CD4-positive, CD25-positive, alpha-beta regulatory T cell (primary cell): ENCODE results near the gene IGSF3. TPM values are rescaled to one million over a fixed set of nuclear protein-coding genes. Genes with fewer than 3 reads are reported as not detected.
A peak's percentile ranks its signal among the peaks of the same experiment; 100 is the strongest.

Source experiments
- ATAC-seq, 2 donors: fragments of 150-1000 bp; cut with Tn5 transposase; one replicate each; pipeline ENCODE4 v1.10.0; 2021; ENCODE audit warnings: low read depth in 2 of 2, moderate number of reproducible peaks in 2 of 2, moderate library complexity in 1 of 2
- DNase-seq, 3 donors: peaks; one replicate each; pipeline versions ENCODE4 v3.0.0 to v3.0.0-alpha.2; 2012 to 2022; ENCODE audit warnings: mixed read lengths in 1 of 3
- H3K27ac ChIP-seq: one replicate; pipeline ENCODE4 v1.7.0; 2013; ENCODE audit warnings: mild to moderate bottlenecking, low read length; ENCODE audit not compliant: insufficient read depth, poor library complexity, severe bottlenecking
- H3K27me3 ChIP-seq: one replicate; pipeline ENCODE4 v1.7.0; 2013; ENCODE audit warnings: low read length; ENCODE audit not compliant: control insufficient read depth, insufficient read depth
- H3K36me3 ChIP-seq: one replicate; pipeline ENCODE4 v1.7.0; 2013; ENCODE audit warnings: mild to moderate bottlenecking, low read length, moderate library complexity; ENCODE audit not compliant: control insufficient read depth, insufficient read depth
- H3K4me1 ChIP-seq: 2 replicates; pipeline ENCODE4 v1.7.0; 2013; ENCODE audit warnings: mild to moderate bottlenecking, low read length; ENCODE audit not compliant: insufficient read depth, control insufficient read depth, poor library complexity, severe bottlenecking
- H3K4me3 ChIP-seq: one replicate; pipeline ENCODE4 v1.7.0; 2013; ENCODE audit warnings: low read depth, mild to moderate bottlenecking, low read length, moderate library complexity
- H3K9me3 ChIP-seq, 2 experiments: 1 replicate in 1 of 2; 2 replicates in 1 of 2; pipeline ENCODE4 v1.7.0; 2013; ENCODE audit warnings: low read length in 2 of 2, mild to moderate bottlenecking in 1 of 2, moderate library complexity in 1 of 2; ENCODE audit not compliant: control insufficient read depth in 2 of 2
- H3K27ac Mint-ChIP-seq, 3 donors: one replicate each; pipeline ENCODE4 v1.8.0; 2020 to 2022; ENCODE audit warnings: mild to moderate bottlenecking in 3 of 3, mixed read lengths in 3 of 3, moderate library complexity in 2 of 3
- H3K27me3 Mint-ChIP-seq: one replicate; pipeline ENCODE4 v1.8.0; 2022; ENCODE audit warnings: mild to moderate bottlenecking, mixed read lengths
- H3K36me3 Mint-ChIP-seq: one replicate; pipeline ENCODE4 v1.8.0; 2020; ENCODE audit warnings: mixed read lengths
- H3K4me1 Mint-ChIP-seq, 4 donors: one replicate each; pipeline ENCODE4 v1.8.0; 2020 to 2022; ENCODE audit warnings: mixed read lengths in 4 of 4, mild to moderate bottlenecking in 1 of 4
- H3K4me3 Mint-ChIP-seq, 4 donors: one replicate each; pipeline ENCODE4 v1.8.0; 2020 to 2022; ENCODE audit warnings: mild to moderate bottlenecking in 4 of 4, mixed read lengths in 4 of 4, moderate library complexity in 3 of 4
- H3K9me3 Mint-ChIP-seq, 7 donors: one replicate each; pipeline ENCODE4 v1.8.0; 2020 to 2022; ENCODE audit warnings: mixed read lengths in 7 of 7, mild to moderate bottlenecking in 3 of 7, moderate library complexity in 2 of 7
- polyA plus RNA-seq, 4 donors: library from polyadenylated mRNA; unstranded; fragments of 300-500 nt; fragmentation: Illumina TruSeq; gene quantifications; one replicate each; pipeline ENCODE4 v1.2.3, GENCODE V29; 2021
- total RNA-seq: library from RNA; stranded (reverse); gene quantifications from one replicate; pipeline ENCODE4 v1.2.3, GENCODE V29; 2022

Gene IGSF3
- total RNA-seq (0.42 TPM), polyA plus RNA-seq (under 1 TPM in 3 of 4 donors, not detected in 1; 0.03 to 0.27 (median 0.14) TPM)

DNA sequence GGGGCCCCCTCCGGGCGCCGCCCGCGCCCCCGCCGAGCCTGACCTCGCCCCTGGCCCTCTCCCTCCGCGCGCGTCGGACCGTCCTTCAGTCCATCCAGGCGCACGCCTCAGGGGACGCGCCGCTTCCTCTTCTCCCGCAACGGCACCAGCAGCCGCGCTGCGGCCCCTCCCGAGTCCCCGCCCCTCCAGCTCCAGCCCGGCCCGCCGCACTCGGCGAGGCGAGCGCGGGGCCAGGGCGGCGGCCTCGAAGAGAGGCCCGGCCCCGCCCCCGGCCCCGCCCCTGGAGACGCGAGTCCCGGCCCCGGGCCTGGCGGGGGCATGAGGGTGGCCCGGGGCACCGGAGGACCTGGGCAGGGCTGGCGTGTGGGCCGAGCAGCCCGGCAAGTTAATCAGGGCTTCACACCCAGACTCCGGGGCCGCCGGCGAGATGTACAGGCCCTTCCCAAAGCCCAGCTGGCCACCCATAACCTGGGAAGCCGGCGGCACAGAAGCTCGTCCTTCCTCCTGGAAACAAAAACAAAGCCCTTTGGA is at the start of gene IGSF3:
IGSF3 (minus strand) TSS at position 159 of the 531 bp plus-strand sequence. CDS start 1,407 bp downstream, outside the sequence.
- H3K9me3 ChIP-seq, result no peaks in the 10 kb centered on the region
- H3K4me1 ChIP-seq, result peaks cover 16% of the 10 kb centered on the region
- Mint-ChIP-seq H3K4me1 (peaks cover 0 to 23% (median 10%) of the 10 kb centered on the region in 4 donors), H3K9me3 (peaks cover 0 to 3% (median 0%) of the 10 kb centered on the region in 7 donors), H3K27me3 (peaks cover 70% of the 10 kb centered on the region), H3K27ac (peak within 1 kb of the TSS in 2 of 3 donors; percentile 34 to 70), H3K36me3 (no peaks in the 10 kb centered on the region), H3K4me3 (peak within 1 kb of the TSS; percentile 63 to 93 (median 86))
- H3K36me3 ChIP-seq, result no peaks in the 10 kb centered on the region
- peak; percentile 3 to 63 (median 20) for DNase-seq
- H3K4me3 ChIP-seq, result peak within 1 kb of the TSS; percentile 68
- ATAC-seq, result peak; percentile 36 to 40
- no peak within 1 kb of the TSS for H3K27ac ChIP-seq
- H3K27me3 ChIP-seq, result peaks cover 16% of the 10 kb centered on the region

DNA sequence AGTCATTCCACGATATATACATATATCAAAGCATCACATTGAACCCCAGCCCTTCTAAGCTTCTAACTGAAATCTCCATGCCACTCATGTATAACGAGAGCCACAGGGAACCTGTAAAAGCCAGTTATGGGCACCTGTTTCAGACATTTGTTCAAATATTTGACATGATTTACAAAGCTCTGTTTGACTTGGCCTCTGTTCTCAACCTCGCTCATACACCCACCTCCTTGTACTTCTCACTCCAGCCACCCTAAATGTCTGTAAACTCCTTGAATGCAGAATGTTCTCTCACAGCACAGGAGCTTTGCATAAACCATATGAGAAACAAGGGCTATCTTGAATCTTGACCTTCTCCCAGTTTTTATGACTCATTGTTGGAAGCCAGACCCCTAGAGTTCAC is 49.8 kb upstream of the IGSF3 start:
- peak overlapping the region in 1 of 4 donors; percentile 80 for H3K4me3 Mint-ChIP-seq
- peaks cover 0 to 5% (median 0%) of the 10 kb centered on the region in 7 donors for H3K9me3 Mint-ChIP-seq
- no peak overlapping the region for H3K27ac ChIP-seq
- no peak overlapping the region for H3K27ac Mint-ChIP-seq
- no peak overlapping the region for H3K4me3 ChIP-seq
- no peaks in the 10 kb centered on the region for H3K9me3 ChIP-seq
- no peaks in the 10 kb centered on the region for H3K36me3 ChIP-seq
- H3K27me3 ChIP-seq, result no peaks in the 10 kb centered on the region
- H3K4me1 ChIP-seq, result no peaks in the 10 kb centered on the region
- DNase-seq, result no peak
- no peak for ATAC-seq
- H3K27me3 Mint-ChIP-seq, result peaks cover 9% of the 10 kb centered on the region
- no peaks in the 10 kb centered on the region for H3K4me1 Mint-ChIP-seq
- H3K36me3 Mint-ChIP-seq, result no peaks in the 10 kb centered on the region

DNA sequence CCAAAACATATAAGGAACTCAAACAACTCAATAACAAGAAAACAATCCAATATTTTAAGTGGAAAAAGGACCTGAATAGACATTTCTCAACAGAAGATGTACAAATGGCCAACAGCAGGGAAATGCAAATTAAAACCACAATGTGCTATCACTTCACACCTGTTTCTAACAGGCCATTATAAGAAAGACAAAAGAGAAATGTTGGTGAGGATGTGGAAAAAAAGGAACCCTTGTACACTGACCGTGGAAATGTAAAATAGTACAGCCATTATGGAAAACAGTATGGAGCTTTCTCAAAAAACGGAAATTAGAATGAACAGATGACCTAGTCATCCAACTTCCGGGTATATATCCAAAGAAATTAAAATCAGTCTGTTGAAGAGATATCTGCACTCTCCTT is 48.9 kb upstream of the IGSF3 start:
- no peak overlapping the region for H3K27ac Mint-ChIP-seq
- H3K9me3 ChIP-seq, result no peaks in the 10 kb centered on the region
- DNase-seq, result no peak
- H3K4me3 ChIP-seq, result no peak overlapping the region
- H3K9me3 Mint-ChIP-seq, result peaks cover 0 to 5% (median 0%) of the 10 kb centered on the region in 7 donors
- no peaks in the 10 kb centered on the region for H3K36me3 ChIP-seq
- H3K27ac ChIP-seq, result no peak overlapping the region
- ATAC-seq, result no peak
- H3K36me3 Mint-ChIP-seq, result no peaks in the 10 kb centered on the region
- H3K27me3 ChIP-seq, result no peaks in the 10 kb centered on the region
- no peak overlapping the region for H3K4me3 Mint-ChIP-seq
- H3K27me3 Mint-ChIP-seq, result peaks cover 9% of the 10 kb centered on the region
- H3K4me1 Mint-ChIP-seq, result no peaks in the 10 kb centered on the region
- H3K4me1 ChIP-seq, result no peaks in the 10 kb centered on the region

DNA sequence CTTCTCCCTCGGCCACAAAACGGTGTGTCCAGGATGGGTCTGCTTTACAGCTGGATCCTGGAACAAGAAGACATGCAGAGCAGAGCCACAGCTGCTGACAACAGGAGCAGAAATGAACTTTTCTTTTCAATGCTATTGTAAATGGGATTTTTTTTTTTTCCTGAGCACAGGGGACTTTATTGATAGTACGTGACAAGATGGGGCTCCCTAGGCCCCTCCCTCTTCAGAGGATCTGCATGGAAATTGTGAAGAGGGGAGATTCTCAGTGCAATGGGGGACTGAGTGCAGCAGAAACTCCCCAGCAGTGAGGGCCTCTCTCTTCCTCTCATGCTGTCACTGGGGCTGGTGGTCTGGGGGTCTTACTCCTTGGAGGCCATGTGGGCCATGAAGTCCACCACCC is 45.9 kb upstream of the IGSF3 start:
- H3K27ac Mint-ChIP-seq, result no peak overlapping the region
- no peaks in the 10 kb centered on the region for H3K4me1 ChIP-seq

DNA sequence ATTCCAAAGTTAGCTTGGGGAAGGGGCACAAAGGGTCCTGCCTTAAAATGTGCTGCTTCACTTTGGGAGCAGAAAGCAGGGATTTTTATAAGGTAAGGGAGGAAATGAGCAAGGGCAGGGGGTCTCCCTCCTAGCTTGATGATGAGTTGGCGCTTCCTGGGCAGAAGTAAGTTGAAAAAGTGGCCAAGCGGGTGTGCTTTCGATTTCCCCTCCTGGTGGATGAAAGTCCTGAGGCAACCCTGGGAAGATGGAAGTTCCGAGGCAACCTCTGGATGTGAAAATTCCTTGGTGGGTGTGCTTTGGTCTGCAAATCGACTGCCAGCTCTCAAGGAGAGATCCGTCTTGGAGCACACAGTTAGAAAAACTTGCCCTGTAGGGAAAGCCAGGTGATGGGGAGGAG is 45.0 kb upstream of the IGSF3 start:
- no peak overlapping the region for H3K27ac ChIP-seq
- peaks cover 0 to 2% (median 0%) of the 10 kb centered on the region in 7 donors for H3K9me3 Mint-ChIP-seq
- no peaks in the 10 kb centered on the region for H3K36me3 ChIP-seq
- no peaks in the 10 kb centered on the region for H3K4me1 Mint-ChIP-seq
- peaks cover 7% of the 10 kb centered on the region for H3K36me3 Mint-ChIP-seq
- no peak for ATAC-seq
- H3K9me3 ChIP-seq, result no peaks in the 10 kb centered on the region
- peaks cover 19% of the 10 kb centered on the region for H3K27me3 Mint-ChIP-seq
- H3K27me3 ChIP-seq, result no peaks in the 10 kb centered on the region
- no peak overlapping the region for H3K27ac Mint-ChIP-seq
- DNase-seq, result no peak
- no peak overlapping the region for H3K4me3 ChIP-seq
- H3K4me1 ChIP-seq, result no peaks in the 10 kb centered on the region
- H3K4me3 Mint-ChIP-seq, result no peak overlapping the region

More for the DNA sequence above, 45.9 kb upstream of the IGSF3 start:
- no peaks in the 10 kb centered on the region for H3K36me3 Mint-ChIP-seq
- no peak for DNase-seq
- H3K27ac ChIP-seq, result no peak overlapping the region
- peaks cover 0 to 5% (median 0%) of the 10 kb centered on the region in 7 donors for H3K9me3 Mint-ChIP-seq
- H3K9me3 ChIP-seq, result no peaks in the 10 kb centered on the region
- H3K36me3 ChIP-seq, result no peaks in the 10 kb centered on the region
- peaks cover 18% of the 10 kb centered on the region for H3K27me3 Mint-ChIP-seq
- no peak overlapping the region for H3K4me3 Mint-ChIP-seq
- no peaks in the 10 kb centered on the region for H3K27me3 ChIP-seq
- ATAC-seq, result no peak
- H3K4me3 ChIP-seq, result no peak overlapping the region
- H3K4me1 Mint-ChIP-seq, result no peaks in the 10 kb centered on the region

DNA sequence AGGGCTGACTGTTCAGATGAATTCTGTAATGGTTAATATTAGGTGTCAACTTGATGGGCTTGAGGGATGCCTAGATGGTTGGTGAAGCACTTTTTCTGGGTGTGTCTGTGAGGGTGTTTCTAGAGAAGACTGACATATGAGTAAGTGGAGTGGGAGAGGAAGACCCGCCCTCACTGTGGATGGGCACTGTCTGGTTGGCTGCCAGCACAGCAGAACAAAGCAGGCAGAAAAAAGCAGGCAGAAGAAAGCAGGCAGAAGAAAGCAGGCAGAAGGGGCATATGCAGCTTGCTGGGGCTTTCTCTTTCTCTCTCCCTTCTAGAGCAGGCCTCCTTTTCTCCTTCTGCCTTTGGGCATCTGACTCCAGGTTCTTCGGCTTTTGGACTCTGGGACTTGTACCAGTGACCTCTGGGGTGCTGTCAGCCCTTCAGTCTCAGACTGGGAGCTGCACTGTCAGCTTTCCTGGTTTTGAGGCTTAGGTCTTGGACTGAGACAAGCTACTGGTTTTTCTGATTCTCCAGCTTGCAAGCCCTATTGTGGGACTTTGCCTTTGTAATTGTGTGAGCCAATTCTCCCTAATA is 43.8 kb upstream of the IGSF3 start:
- no peak overlapping the region for H3K4me3 Mint-ChIP-seq
- H3K27ac ChIP-seq, result no peak overlapping the region
- DNase-seq, result peak in 1 of 3 donors; percentile 45
- ATAC-seq, result no peak
- H3K4me1 ChIP-seq, result no peaks in the 10 kb centered on the region
- no peaks in the 10 kb centered on the region for H3K27me3 ChIP-seq
- H3K27ac Mint-ChIP-seq, result no peak overlapping the region
- peaks cover under 1 to 4% (median 2%) of the 10 kb centered on the region in 7 donors for H3K9me3 Mint-ChIP-seq
- H3K4me1 Mint-ChIP-seq, result no peaks in the 10 kb centered on the region
- H3K4me3 ChIP-seq, result no peak overlapping the region
- H3K9me3 ChIP-seq, result peaks cover 0 to 5% of the 10 kb centered on the region in 2 experiments
- no peaks in the 10 kb centered on the region for H3K36me3 ChIP-seq
- peaks cover 7% of the 10 kb centered on the region for H3K36me3 Mint-ChIP-seq
- H3K27me3 Mint-ChIP-seq, result peaks cover 15% of the 10 kb centered on the region

DNA sequence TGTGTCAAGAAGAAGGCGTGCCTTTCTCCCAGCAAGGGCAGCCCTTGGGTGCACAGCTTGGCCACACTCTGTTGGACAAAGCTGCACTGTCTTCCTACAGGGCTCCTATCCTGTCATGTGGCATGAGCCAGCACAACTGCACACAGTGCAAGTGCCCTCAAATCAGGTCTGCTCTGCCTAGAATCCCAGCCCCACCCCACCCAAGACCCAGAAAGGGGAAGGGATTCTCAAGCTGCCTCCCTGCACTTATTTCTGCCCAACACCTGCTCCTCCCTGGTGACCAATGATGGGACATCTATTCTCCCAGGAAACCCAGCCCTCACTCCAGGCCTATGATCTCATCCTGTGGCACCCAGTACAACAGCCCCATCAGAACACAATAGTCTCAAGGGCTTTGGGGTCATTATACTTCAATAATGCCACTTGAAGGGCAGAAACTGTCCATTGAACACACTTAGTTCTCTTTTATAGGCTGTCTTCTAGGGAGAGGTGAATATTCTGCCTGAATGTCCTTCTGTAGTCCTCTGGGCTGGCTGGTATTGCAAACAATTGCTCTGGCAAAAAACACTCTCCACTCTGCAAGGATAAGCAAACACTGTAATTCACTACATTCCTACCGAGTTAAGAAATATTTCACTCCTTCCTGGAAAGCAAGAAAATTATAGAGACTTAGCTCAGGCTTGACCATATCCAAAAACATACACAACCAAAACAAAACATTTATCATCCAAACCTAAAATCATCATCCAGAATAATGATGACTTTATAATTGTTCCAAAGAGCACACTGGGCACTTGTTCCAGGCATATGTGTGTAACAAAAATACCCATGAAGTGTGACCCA is 43.1 kb upstream of the IGSF3 start:
- no peak overlapping the region for H3K27ac ChIP-seq
- peaks cover 1 to 6% (median 3%) of the 10 kb centered on the region in 7 donors for H3K9me3 Mint-ChIP-seq
- H3K4me3 ChIP-seq, result no peak overlapping the region
- DNase-seq (no peak), ATAC-seq (no peak)
- peaks cover 0 to 9% of the 10 kb centered on the region in 2 experiments for H3K9me3 ChIP-seq
- peaks cover 10% of the 10 kb centered on the region for H3K27me3 Mint-ChIP-seq
- H3K4me3 Mint-ChIP-seq, result no peak overlapping the region
- H3K4me1 ChIP-seq, result no peaks in the 10 kb centered on the region
- H3K36me3 Mint-ChIP-seq, result peaks cover 11% of the 10 kb centered on the region
- no peaks in the 10 kb centered on the region for H3K27me3 ChIP-seq
- no peaks in the 10 kb centered on the region for H3K4me1 Mint-ChIP-seq
- H3K36me3 ChIP-seq, result no peaks in the 10 kb centered on the region
- H3K27ac Mint-ChIP-seq, result no peak overlapping the region
